ENCODE measurements around the gene CST7. TPM values are rescaled to one million over a fixed set of nuclear protein-coding genes. Genes with fewer than 3 reads are reported as not detected.

CST7 gene
- total and polyA plus RNA-seq, 2 of the 13 experiments (the other 11 are each of a cell fraction or from before 2014, with no cell fraction given): not detected

GRCh38 chr20:24911461-24911860 is 37.6 kb upstream of the CST7 start:
- CTCF ChIA-PET (ENCODE audit: low intra/inter-chr PET ratio, low total read pairs): no interaction called here
- H3K79me2 ChIP-seq (ENCODE audit: insufficient read depth, low read length): no peaks in the 10 kb centered on the region
- H3K4me2 ChIP-seq (ENCODE audit: low read depth, low read length): no peak overlapping the region
- intact Hi-C loops (cut with micrococcal nuclease; ENCODE audit: unreplicated experiment) (no loop called here), in situ Hi-C loops (cut with HindIII; ENCODE audit: extremely low pct_ligation_motif_present, low pct_unique_long_range_greater_than_20kb) (loop anchor here (25.0 kb wide), 2 partner anchors 624 to 974 kb away; no protein-coding TSS in a partner anchor)
- no peak for FAIRE-seq
- H3K27me3 ChIP-seq (ENCODE audit: control insufficient read depth in 1 of 2, insufficient read depth in 2 of 2, low read length in 2 of 2): peaks cover 8 to 38% of the 10 kb centered on the region in 2 experiments; a peak in 4 of 5 replicates
- no peak overlapping the region for H3K27ac ChIP-seq (ENCODE audit: extremely low read length, insufficient read depth, low read length)
- no peaks in the 10 kb centered on the region for H3K36me3 ChIP-seq (replicated peaks in 1 of 2; ENCODE audit: control insufficient read depth in 1 of 2, insufficient read depth in 2 of 2, low read length in 2 of 2)
- TF ChIP-seq ZNF598 (CRISPR knock-in tag; IDR thresholded peaks at IDR 0.05; ENCODE audit: borderline replicate concordance): no peak
- no peak for TF ChIP-seq ZNF878 (CRISPR knock-in tag; IDR thresholded peaks at IDR 0.05)
- no peak for TF ChIP-seq TP53 (CRISPR knock-in tag; conservative IDR thresholded peaks at IDR 0.05)
- no peak for TF ChIP-seq MEIS1 (CRISPR knock-in tag; IDR thresholded peaks at IDR 0.05; ENCODE audit: borderline replicate concordance)
- no peak for TF ChIP-seq CAMTA2 (CRISPR knock-in tag; IDR thresholded peaks at IDR 0.05; ENCODE audit: borderline replicate concordance)
- no peak for TF ChIP-seq ZNF326 (CRISPR knock-in tag; IDR thresholded peaks at IDR 0.05; ENCODE audit: borderline replicate concordance)
- TF ChIP-seq ATRX (CRISPR knock-in tag; IDR thresholded peaks at IDR 0.05; ENCODE audit: borderline replicate concordance): no peak
- no peak for TF ChIP-seq SIX4 (CRISPR knock-in tag; IDR thresholded peaks at IDR 0.05)
- no peak for TF ChIP-seq GZF1 (CRISPR knock-in tag; IDR thresholded peaks at IDR 0.05)
- TF ChIP-seq ZNF691 (CRISPR knock-in tag; IDR thresholded peaks at IDR 0.05; ENCODE audit: borderline replicate concordance, low read depth): no peak
- POLR2A ChIA-PET: no interaction called here
- no peak overlapping the region for H2AFZ ChIP-seq (ENCODE audit: low read length)
- no peaks in the 10 kb centered on the region for H4K20me1 ChIP-seq (ENCODE audit: insufficient read depth, low read length)
- BruUV-seq (replicated peaks): no TSS peak
- no peaks in the 10 kb centered on the region for H3K4me1 ChIP-seq (ENCODE audit: insufficient read depth, low read length)
- no peak overlapping the region for H3K4me3 ChIP-seq (replicated peaks in 1 of 3; ENCODE audit: insufficient read depth in 1 of 3, low read depth in 2 of 3, low read length in 3 of 3)
- no peak overlapping the region for H3K9ac ChIP-seq (ENCODE audit: insufficient read depth, low read depth, low read length)
- DNase-seq (ENCODE audit: low spot score): no peak
- 3% methylated on average over 7 of the region's 7 CpGs for WGBS (ENCODE audit: low lambda C conversion rate)
- ATAC-seq: no peak
- peaks cover 12% of the 10 kb centered on the region for H3K9me3 ChIP-seq (ENCODE audit: low read length)

Measured in HepG2 (cell line).